ENCODE results near the gene BZW1.

Gene BZW1

DNA sequence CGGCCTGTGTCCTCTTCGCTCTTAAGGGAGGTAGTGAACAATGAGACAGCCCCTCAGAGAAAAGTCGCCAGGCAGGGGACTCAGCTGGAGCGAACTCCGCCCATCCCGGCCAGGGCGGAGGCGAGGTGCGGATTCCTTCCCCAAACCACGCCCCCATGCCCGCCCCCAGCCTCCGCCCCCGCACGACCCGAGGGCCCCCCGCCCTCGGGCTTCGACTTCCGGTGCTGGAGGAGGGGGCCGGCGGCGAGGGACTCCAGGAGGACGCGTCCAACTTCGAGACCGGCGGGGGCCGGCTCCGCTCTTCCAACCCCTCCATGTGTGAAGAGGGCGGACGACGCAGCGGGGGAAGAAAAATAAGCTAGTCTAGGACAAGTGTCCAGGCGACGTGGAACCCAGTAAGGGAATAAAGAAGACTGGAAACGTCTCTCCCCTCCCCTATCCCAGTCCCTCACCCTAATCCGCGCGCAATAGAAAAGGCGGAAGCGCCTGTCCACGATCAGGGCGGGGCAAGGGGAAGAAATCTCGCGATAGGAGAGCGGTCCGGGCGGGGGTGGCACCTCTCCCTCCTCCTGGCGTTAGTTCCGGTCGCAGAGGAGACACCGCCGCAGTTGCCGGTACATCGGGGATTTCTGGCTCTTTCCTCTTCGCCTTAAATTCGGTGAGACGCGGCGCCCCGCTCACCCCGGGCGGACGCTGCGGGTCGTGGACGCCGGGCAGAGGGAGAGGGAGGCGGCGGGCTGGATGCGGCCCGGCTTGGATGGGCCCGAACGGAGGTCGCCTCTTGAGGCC lies at the start of gene BZW1:
BZW1 (plus strand) TSS at position 578 of the 789 bp plus-strand sequence. CDS start 1,308 bp downstream, outside the sequence.
- TF ChIP-seq BHLHE40 (IDR thresholded peaks at IDR 0.05; ENCODE audit: borderline replicate concordance) (peak; percentile 83), ELF4 (IDR thresholded peaks at IDR 0.05) (peak; percentile 94), TARDBP (IDR thresholded peaks at IDR 0.05) (no peak), SP1 (IDR thresholded peaks at IDR 0.05) (peak; percentile 61; the same call in 1 of the 2 replicates), HDGF (IDR thresholded peaks at IDR 0.05; ENCODE audit: borderline replicate concordance) (no peak), FOXK2 (IDR thresholded peaks at IDR 0.05) (no peak), SUZ12 (IDR thresholded peaks at IDR 0.05) (no peak), NFRKB (IDR thresholded peaks at IDR 0.05) (no peak), L3MBTL2 (conservative IDR thresholded peaks at IDR 0.05) (peak; percentile 35; the same call in 1 of the 2 replicates), FOXM1 (IDR thresholded peaks at IDR 0.05; ENCODE audit: borderline replicate concordance) (peak; percentile 70; the same call in 1 of the 2 replicates), LEF1 (IDR thresholded peaks at IDR 0.05; ENCODE audit: borderline replicate concordance) (no peak), FOXA1 (IDR thresholded peaks at IDR 0.05) (no peak), ARNT (IDR thresholded peaks at IDR 0.05) (no peak), CTBP1 (IDR thresholded peaks at IDR 0.05; ENCODE audit: borderline replicate concordance) (no peak), ZNF384 (IDR thresholded peaks at IDR 0.05) (no peak)
- TF ChIP-seq, protein P1, sequence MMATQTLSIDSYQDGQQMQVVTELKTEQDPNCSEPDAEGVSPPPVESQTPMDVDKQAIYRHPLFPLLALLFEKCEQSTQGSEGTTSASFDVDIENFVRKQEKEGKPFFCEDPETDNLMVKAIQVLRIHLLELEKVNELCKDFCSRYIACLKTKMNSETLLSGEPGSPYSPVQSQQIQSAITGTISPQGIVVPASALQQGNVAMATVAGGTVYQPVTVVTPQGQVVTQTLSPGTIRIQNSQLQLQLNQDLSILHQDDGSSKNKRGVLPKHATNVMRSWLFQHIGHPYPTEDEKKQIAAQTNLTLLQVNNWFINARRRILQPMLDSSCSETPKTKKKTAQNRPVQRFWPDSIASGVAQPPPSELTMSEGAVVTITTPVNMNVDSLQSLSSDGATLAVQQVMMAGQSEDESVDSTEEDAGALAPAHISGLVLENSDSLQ (IDR thresholded peaks at IDR 0.05) = no peak
- DNase-seq (ENCODE audit: extremely low spot score) = peak; percentile 99
- POLR2A ChIA-PET = interaction anchor here (0.7 to 1.3 kb wide), 4 partner anchors 63 to 100 kb away, joined by 3 read pairs; partner anchors contain the start of gene NIF3L1
- CTCF ChIA-PET = no interaction called here

DNA sequence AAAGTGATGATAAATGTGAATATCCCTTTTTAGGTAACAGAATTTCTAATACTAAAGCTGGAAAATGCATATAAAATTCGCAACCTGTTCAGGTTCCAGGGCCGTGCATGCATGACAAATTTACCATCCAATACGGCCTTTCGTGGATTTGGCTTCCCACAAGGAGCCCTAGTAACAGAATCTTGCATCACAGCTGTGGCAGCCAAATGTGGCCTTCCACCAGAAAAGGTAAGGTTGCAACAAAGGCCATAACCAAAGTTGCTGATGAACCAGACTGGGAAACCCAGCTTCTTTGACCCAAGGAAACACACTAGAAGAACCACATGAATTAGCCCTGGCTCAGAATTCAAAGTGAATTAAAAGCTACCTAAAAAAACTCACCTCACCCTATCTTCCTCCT lies 49.6 kb upstream of the BZW1 start:
- CTCF ChIA-PET = no interaction called here
- DNase-seq (ENCODE audit: extremely low spot score) = no peak
- no peak for TF ChIP-seq TARDBP (IDR thresholded peaks at IDR 0.05)
- no peak for TF ChIP-seq HDGF (IDR thresholded peaks at IDR 0.05; ENCODE audit: borderline replicate concordance)
- TF ChIP-seq, protein P1 (IDR thresholded peaks at IDR 0.05) = no peak
- no peak for TF ChIP-seq L3MBTL2 (conservative IDR thresholded peaks at IDR 0.05)
- no peak for TF ChIP-seq ZNF384 (IDR thresholded peaks at IDR 0.05)
- no peak for TF ChIP-seq ARNT (IDR thresholded peaks at IDR 0.05)
- no peak for TF ChIP-seq FOXK2 (IDR thresholded peaks at IDR 0.05)
- TF ChIP-seq BHLHE40 (IDR thresholded peaks at IDR 0.05; ENCODE audit: borderline replicate concordance) = no peak
- POLR2A ChIA-PET = no interaction called here

DNA sequence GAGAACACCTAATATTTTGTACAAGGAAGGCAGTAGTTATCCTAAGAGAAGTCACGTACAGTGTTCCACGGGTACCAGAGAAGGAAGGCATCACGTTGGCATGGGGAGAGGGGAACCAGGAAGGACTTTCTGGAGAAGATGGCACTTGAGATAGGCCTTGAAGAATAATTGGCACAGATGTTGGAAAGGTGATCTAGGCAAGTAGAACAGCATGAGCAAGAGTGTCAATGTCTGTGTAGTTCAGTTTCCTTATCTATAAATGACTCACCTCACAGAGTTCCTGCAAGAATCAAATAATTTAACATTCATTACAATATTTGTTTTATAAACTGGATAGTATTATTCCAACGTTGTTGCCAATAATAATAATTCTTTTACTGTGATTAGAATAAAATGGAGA lies 48.3 kb upstream of the BZW1 start:
- CTCF ChIA-PET = no interaction called here
- POLR2A ChIA-PET = no interaction called here

DNA sequence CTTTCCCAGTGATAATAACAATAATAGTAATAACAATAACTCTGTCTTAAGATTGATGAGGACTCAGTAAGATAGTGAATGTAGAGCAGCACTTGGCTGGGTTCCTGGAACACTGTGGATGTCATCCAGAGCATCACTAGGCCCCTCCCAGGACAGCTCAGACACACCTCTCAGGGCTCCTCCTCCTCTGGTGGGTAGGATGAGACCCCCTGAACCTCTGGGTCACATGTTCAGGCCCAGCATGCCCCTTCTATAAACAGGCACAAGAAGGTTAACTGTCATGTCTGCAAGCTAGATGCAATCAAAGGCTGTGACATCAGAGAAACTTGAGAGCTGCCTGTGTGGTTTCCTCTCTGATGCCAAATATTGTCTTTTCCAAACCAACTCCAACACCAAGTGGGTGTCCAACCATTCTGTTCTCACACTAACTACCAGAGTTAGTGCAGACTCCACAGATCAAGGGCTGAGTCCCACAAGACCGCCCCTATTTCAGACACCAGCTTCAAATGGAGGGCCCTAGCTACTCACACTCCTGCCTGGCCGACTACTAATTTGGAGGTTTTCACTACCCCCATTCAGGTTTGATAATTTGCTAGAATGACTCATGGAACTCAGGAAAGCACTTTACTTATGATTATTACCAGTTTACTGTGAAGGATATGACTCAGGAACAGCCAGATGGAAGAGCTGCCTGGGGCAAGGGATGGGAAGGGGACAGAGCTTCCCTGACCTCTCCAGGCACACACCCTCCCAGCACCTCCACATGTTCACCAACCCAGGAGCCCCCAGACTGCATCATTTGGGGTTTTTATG lies 46.4 kb upstream of the BZW1 start:
- no peak for DNase-seq (ENCODE audit: extremely low spot score)
- no peak for TF ChIP-seq HDGF (IDR thresholded peaks at IDR 0.05; ENCODE audit: borderline replicate concordance)
- no peak for TF ChIP-seq ZNF384 (IDR thresholded peaks at IDR 0.05)
- no peak for TF ChIP-seq SUZ12 (IDR thresholded peaks at IDR 0.05)
- no peak for TF ChIP-seq BHLHE40 (IDR thresholded peaks at IDR 0.05; ENCODE audit: borderline replicate concordance)
- CTCF ChIA-PET = interaction anchor here (1.2 kb wide), 1 partner anchor 9 kb away, joined by 5 read pairs; no protein-coding TSS in a partner anchor
- POLR2A ChIA-PET = interaction anchor here (1.2 to 1.4 kb wide), 2 partner anchors 17 to 99 kb away, joined by 6 to 8 read pairs; partner anchors contain the start of gene CLK1

More for the DNA sequence above, 48.3 kb upstream of the BZW1 start:
- TF ChIP-seq NFRKB (IDR thresholded peaks at IDR 0.05) = no peak
- no peak for TF ChIP-seq SP1 (IDR thresholded peaks at IDR 0.05)
- no peak for TF ChIP-seq ARNT (IDR thresholded peaks at IDR 0.05)
- TF ChIP-seq TARDBP (IDR thresholded peaks at IDR 0.05) = no peak
- TF ChIP-seq FOXK2 (IDR thresholded peaks at IDR 0.05) = no peak
- no peak for TF ChIP-seq ZNF384 (IDR thresholded peaks at IDR 0.05)
- no peak for TF ChIP-seq HDGF (IDR thresholded peaks at IDR 0.05; ENCODE audit: borderline replicate concordance)
- TF ChIP-seq, protein P1 (IDR thresholded peaks at IDR 0.05) = no peak
- no peak for TF ChIP-seq L3MBTL2 (conservative IDR thresholded peaks at IDR 0.05)
- no peak for DNase-seq (ENCODE audit: extremely low spot score)

DNA sequence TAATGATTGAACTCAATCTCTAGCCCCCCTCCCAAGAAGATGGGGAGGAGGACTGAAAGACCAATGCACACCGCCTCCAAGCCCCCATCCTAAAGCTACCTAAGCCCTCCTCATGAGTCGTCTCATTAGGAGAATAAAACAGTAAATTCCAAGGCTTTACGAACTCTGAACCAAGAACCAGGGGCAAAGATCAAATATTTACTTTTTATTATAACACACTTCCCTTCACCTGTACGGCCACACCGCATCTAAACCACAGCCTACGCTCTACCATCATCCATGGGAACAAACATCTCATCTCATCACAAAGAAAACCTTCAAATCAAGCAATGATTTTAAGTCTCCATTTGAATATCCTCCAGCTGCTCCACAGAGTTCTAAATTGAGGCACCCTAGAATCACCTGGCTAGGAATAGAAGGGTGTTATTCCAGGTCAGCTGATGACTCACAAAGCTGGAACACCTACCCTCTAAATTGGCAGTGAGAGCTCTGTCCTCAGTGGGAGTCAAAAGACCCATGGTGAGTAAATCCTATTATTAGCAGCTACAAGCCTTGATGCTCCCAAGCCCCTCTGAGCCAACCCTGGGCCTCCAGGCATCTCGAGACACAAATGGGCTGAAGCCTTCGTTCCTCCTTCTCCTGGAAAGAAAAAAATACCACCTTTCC lies 45.6 kb upstream of the BZW1 start:
- ChIA-PET POLR2A (interaction anchor here (1.0 to 1.4 kb wide), 4 partner anchors 9 to 98 kb away, joined by 3 to 8 read pairs (median 4); partner anchors contain the start of gene CLK1), CTCF (interaction anchor here (1.2 kb wide), 1 partner anchor 10 kb away, joined by 5 read pairs; no protein-coding TSS in a partner anchor)
- TF ChIP-seq HDGF (IDR thresholded peaks at IDR 0.05; ENCODE audit: borderline replicate concordance) = no peak
- no peak for TF ChIP-seq CTBP1 (IDR thresholded peaks at IDR 0.05; ENCODE audit: borderline replicate concordance)
- TF ChIP-seq SP1 (IDR thresholded peaks at IDR 0.05) = no peak
- TF ChIP-seq ZNF384 (IDR thresholded peaks at IDR 0.05) = no peak
- TF ChIP-seq, protein P1 (IDR thresholded peaks at IDR 0.05) = no peak
- TF ChIP-seq SUZ12 (IDR thresholded peaks at IDR 0.05) = no peak
- no peak for TF ChIP-seq ARNT (IDR thresholded peaks at IDR 0.05)
- no peak for TF ChIP-seq FOXA1 (IDR thresholded peaks at IDR 0.05)
- TF ChIP-seq NFRKB (IDR thresholded peaks at IDR 0.05) = no peak
- TF ChIP-seq LEF1 (IDR thresholded peaks at IDR 0.05; ENCODE audit: borderline replicate concordance) = no peak
- TF ChIP-seq TARDBP (IDR thresholded peaks at IDR 0.05) = no peak
- no peak for TF ChIP-seq FOXM1 (IDR thresholded peaks at IDR 0.05; ENCODE audit: borderline replicate concordance)
- no peak for TF ChIP-seq L3MBTL2 (conservative IDR thresholded peaks at IDR 0.05)
- no peak for TF ChIP-seq ELF4 (IDR thresholded peaks at IDR 0.05)
- TF ChIP-seq BHLHE40 (IDR thresholded peaks at IDR 0.05; ENCODE audit: borderline replicate concordance) = no peak
- DNase-seq (ENCODE audit: extremely low spot score) = no peak
